Ishikawa (cell line): ENCODE results near the gene COG6.

Experiments
- CREB1 ChIP-seq: IDR thresholded peaks from 2 replicates; pipeline ENCODE4 v1.6.1; 2012; ENCODE audit warnings: low read depth
- EGR1 ChIP-seq: IDR thresholded peaks from 2 replicates; pipeline ENCODE4 v1.6.1; 2012
- EP300 ChIP-seq: IDR thresholded peaks from 2 replicates; pipeline ENCODE4 v1.6.1; 2012; ENCODE audit warnings: borderline replicate concordance
- FOXM1 ChIP-seq: IDR thresholded peaks from 2 replicates; pipeline ENCODE4 v1.6.1; 2012; ENCODE audit warnings: low read depth, borderline replicate concordance
- MAX ChIP-seq: IDR thresholded peaks from 2 replicates; pipeline ENCODE4 v1.6.1; 2012
- RAD21 ChIP-seq: IDR thresholded peaks from 2 replicates; pipeline ENCODE4 v1.6.1; 2012; ENCODE audit warnings: low read depth
- REST ChIP-seq: IDR thresholded peaks from 2 replicates; pipeline ENCODE4 v1.6.1; 2012; ENCODE audit warnings: low read depth, mild to moderate bottlenecking
- YY1 ChIP-seq: IDR thresholded peaks from 2 replicates; pipeline ENCODE4 v1.6.1; 2012; ENCODE audit warnings: low read depth

- TF ChIP-seq EGR1 (no peak), REST (no peak), MAX (no peak), CREB1 (no peak), RAD21 (no peak), FOXM1 (no peak), EP300 (no peak), YY1 (no peak)
Measured at GRCh38 chr13:39663508-39663907, 8.0 kb downstream of the COG6 start.
